Heart right ventricle (tissue), 16 donors: ENCODE data around the gene KCNT1. TPM values are rescaled to one million over a fixed set of nuclear protein-coding genes. Genes with fewer than 3 reads are reported as not detected.

Experiments
- ATAC-seq, 8 donors: fragments of 200-7000 bp; cut with Tn5 transposase; one replicate each; pipeline ENCODE4 v1.9.1; 2020; ENCODE audit warnings: mild to moderate bottlenecking in 8 of 8, moderate library complexity in 8 of 8, moderate number of reproducible peaks in 1 of 8
- DNase-seq, 2 donors: peaks; one replicate each; pipeline ENCODE4 v3.0.0-alpha.2; 2020
- H3K27ac ChIP-seq, 10 donors: fragments of 200-600 bp; sonication (generic) in 2 of 10; one replicate each; pipeline versions ENCODE4 v1.5.0 to v1.8.0; 2020 to 2022; ENCODE audit warnings: mild to moderate bottlenecking in 3 of 10
- H3K27me3 ChIP-seq, 7 donors: fragments of 200-600 bp; one replicate each; pipeline ENCODE4 v1.8.0; 2021 to 2022; ENCODE audit warnings: mild to moderate bottlenecking in 2 of 7
- H3K36me3 ChIP-seq, 9 donors: fragments of 200-600 bp; sonication (generic) in 1 of 9; one replicate each; pipeline versions ENCODE4 v1.5.0 to v1.8.0; 2020 to 2022; ENCODE audit warnings: mild to moderate bottlenecking in 2 of 9
- H3K4me1 ChIP-seq, 9 donors: fragments of 200-600 bp; sonication (generic) in 1 of 9; one replicate each; pipeline versions ENCODE4 v1.5.0 to v1.8.0; 2020 to 2022; ENCODE audit warnings: mild to moderate bottlenecking in 4 of 9
- H3K4me3 ChIP-seq, 10 donors: fragments of 200-600 bp; sonication (generic) in 2 of 10; one replicate each; pipeline versions ENCODE4 v1.5.0 to v1.8.0; 2020 to 2022; ENCODE audit warnings: mild to moderate bottlenecking in 7 of 10, moderate library complexity in 2 of 10
- H3K9me3 ChIP-seq, 11 donors: fragments of 200-600 bp in 10 of 11; sonication (generic) in 2 of 11; one replicate each; pipeline versions ENCODE4 v1.5.0 to v1.8.0; 2013 to 2022; ENCODE audit warnings: mild to moderate bottlenecking in 2 of 11, control low read depth in 1 of 11, moderate library complexity in 1 of 11
- CTCF ChIP-seq, 9 donors: fragments of 200-600 bp; sonication (generic) in 2 of 9; IDR thresholded peaks; one replicate each; pipeline versions ENCODE4 v1.5.0 to v1.8.0; 2021 to 2022; ENCODE audit warnings: antibody characterized with exemption in 9 of 9, mild to moderate bottlenecking in 5 of 9, moderate library complexity in 1 of 9
- WGBS, 2 donors: extraction: QIAGEN DNeasy Blood & Tissue Kit; methylation state at CpG; one replicate each; pipeline ENCODE4 v1.1.7; 2013; ENCODE audit warnings: inconsistent platforms in 1 of 2; 5-methylcytosine and 5-hydroxymethylcytosine counted together
- intact Hi-C, 10 donors: fragments of 100-400 bp; cut with DNase I; formaldehyde crosslinking; loops; one replicate each; pipeline versions ENCODE4 v1.11.1 to v1.14.2; 2022
- polyA plus RNA-seq, 2 donors: library from polyadenylated mRNA; stranded (reverse); fragments of 200-250 nt; gene quantifications; one replicate each; pipeline ENCODE4 v1.2.3, GENCODE V29; 2013
- total RNA-seq, 10 donors: library from RNA; stranded (reverse); fragmentation: NEBNext Ultra II Directional in 3 of 10; extraction: Animal tissue kit (Norgen Biotek cat#: 25700) in 3 of 10; gene quantifications; one replicate each; pipeline versions ENCODE4 v1.2.1 to v1.2.4, GENCODE V29; 2021 to 2023
- donor health status: Arrhythmogenic right ventricular cardiomyopathy.
- donor health status: ischemic (EF 13 %, LVEDD 7.1; RV severe dilation, severe dysfunction).
- donor health status: healthy with polysubstance abuse.
- donor health status: DM: no; HTN: yes; CAD: no.
- donor health status: DM: no; HTN: no; CAD: no.
- donor health status: ischemic (EF 25% LVEDD 6.9; RV normal size, moderate dysfunction).
- donor health status: ischemic (EF 25% LVEDD 5.7; RV mildly dilated, moderate dysfunction).
- donor health status: healthy.
- donor health status: DM: yes; HTN: yes; CAD: no.
- donor health status: Ischemic cardiomyopathy.
- donor health status: ischemic (EF 35%, LVEDD 5.7; RV mildly dilated, moderate dysfunction).
- donor health status: nonischemic (EF 11% LVEDD 7.7; RV severe dilation, severe dysfunction).
- donor health status: DM: yes; HTN: yes; CAD: no.
- donor health status: PGD.
- donor health status: ischemic (EF 29% LVEDD 5.4; RV normal size, mild dysfunction).
- donor health status: nonischemic (EF 23%, LVEDD 6.1; RV moderate dilation, normal function).

Gene KCNT1
- total and polyA plus RNA-seq, 12 donors = 0.14 to 14.1 (median 4.2) TPM

- Histone ChIP-seq H3K27me3 (peaks cover 0 to 39% (median 4%) of the 10 kb centered on the region in 7 donors), H3K27ac (no peak overlapping the region), H3K36me3 (no peaks in the 10 kb centered on the region), H3K4me3 (no peak overlapping the region), H3K4me1 (peaks cover 0 to 1% (median 0%) of the 10 kb centered on the region in 9 donors), H3K9me3 (no peaks in the 10 kb centered on the region)
- TF ChIP-seq CTCF (IDR thresholded peaks at IDR 0.05) = no peak
- 81 to 83% methylated on average over 16 of the region's 16 CpGs for WGBS, 2 donors
- ATAC-seq (no peak), DNase-seq (no peak)
- intact Hi-C loops = no loop called here
Observed at GRCh38 chr9:135696446-135696845, 5.5 kb upstream of the KCNT1 start.

- WGBS, 2 donors = 78 to 83% methylated on average over 15 of the region's 15 CpGs
- TF ChIP-seq CTCF (IDR thresholded peaks at IDR 0.05) = no peak
- peaks cover 0 to 9% (median 8%) of the 10 kb centered on the region in 9 donors for H3K4me1 ChIP-seq
- H3K36me3 ChIP-seq = no peaks in the 10 kb centered on the region
- intact Hi-C loops = no loop called here
- H3K27ac ChIP-seq = no peak overlapping the region
- H3K4me3 ChIP-seq = no peak overlapping the region
- peaks cover 1 to 44% (median 12%) of the 10 kb centered on the region in 7 donors for H3K27me3 ChIP-seq
- ATAC-seq (no peak), DNase-seq (no peak)
- H3K9me3 ChIP-seq = no peaks in the 10 kb centered on the region
Observed at GRCh38 chr9:135697226-135697625, 4.8 kb upstream of the KCNT1 start.

- TF ChIP-seq CTCF (IDR thresholded peaks at IDR 0.05) = no peak
- DNase-seq (no peak), ATAC-seq (no peak)
- H3K9me3 ChIP-seq = no peaks in the 10 kb centered on the region
- intact Hi-C loops = no loop called here
- H3K36me3 ChIP-seq = no peaks in the 10 kb centered on the region
- WGBS, 2 donors = 63 to 70% methylated on average over 21 of the region's 21 CpGs
- H3K4me3 ChIP-seq = no peak overlapping the region
- no peak overlapping the region for H3K27ac ChIP-seq
- H3K4me1 ChIP-seq = peaks cover 0 to 15% (median 10%) of the 10 kb centered on the region in 9 donors
- H3K27me3 ChIP-seq = peaks cover 5 to 44% (median 22%) of the 10 kb centered on the region in 7 donors
Observed at GRCh38 chr9:135698236-135698635, 3.7 kb upstream of the KCNT1 start.

DNA sequence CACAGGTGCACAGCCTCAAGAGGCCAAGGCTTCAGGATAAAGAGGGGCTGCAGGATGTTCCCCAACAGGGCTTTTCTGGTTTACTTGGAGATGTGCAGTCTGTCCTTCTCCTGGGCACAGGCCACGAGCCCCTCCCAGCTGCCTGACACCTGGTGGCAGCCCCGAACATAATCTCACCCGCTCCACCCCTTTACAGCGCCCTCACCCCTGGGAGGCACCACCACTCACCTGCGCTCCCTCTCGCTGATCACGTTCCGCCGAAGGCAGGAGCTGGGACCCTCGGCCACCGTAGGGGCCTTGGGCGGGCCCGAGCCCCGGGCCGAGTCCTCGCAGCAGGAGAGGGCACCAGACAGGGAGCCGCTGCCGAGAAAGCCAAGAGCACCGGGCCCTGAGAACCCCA, 3.2 kb upstream of the KCNT1 start:
- H3K4me1 ChIP-seq = peaks cover 0 to 15% (median 10%) of the 10 kb centered on the region in 9 donors
- no peaks in the 10 kb centered on the region for H3K9me3 ChIP-seq
- DNase-seq (no peak), ATAC-seq (no peak)
- peaks cover 5 to 44% (median 27%) of the 10 kb centered on the region in 7 donors for H3K27me3 ChIP-seq
- H3K4me3 ChIP-seq = no peak overlapping the region
- intact Hi-C loops = no loop called here
- H3K27ac ChIP-seq = no peak overlapping the region
- WGBS, 2 donors = 68 to 76% methylated on average over 19 of the region's 19 CpGs
- no peak for TF ChIP-seq CTCF (IDR thresholded peaks at IDR 0.05)
- H3K36me3 ChIP-seq = no peaks in the 10 kb centered on the region
